ENCODE data around the gene JUP.

DNA sequence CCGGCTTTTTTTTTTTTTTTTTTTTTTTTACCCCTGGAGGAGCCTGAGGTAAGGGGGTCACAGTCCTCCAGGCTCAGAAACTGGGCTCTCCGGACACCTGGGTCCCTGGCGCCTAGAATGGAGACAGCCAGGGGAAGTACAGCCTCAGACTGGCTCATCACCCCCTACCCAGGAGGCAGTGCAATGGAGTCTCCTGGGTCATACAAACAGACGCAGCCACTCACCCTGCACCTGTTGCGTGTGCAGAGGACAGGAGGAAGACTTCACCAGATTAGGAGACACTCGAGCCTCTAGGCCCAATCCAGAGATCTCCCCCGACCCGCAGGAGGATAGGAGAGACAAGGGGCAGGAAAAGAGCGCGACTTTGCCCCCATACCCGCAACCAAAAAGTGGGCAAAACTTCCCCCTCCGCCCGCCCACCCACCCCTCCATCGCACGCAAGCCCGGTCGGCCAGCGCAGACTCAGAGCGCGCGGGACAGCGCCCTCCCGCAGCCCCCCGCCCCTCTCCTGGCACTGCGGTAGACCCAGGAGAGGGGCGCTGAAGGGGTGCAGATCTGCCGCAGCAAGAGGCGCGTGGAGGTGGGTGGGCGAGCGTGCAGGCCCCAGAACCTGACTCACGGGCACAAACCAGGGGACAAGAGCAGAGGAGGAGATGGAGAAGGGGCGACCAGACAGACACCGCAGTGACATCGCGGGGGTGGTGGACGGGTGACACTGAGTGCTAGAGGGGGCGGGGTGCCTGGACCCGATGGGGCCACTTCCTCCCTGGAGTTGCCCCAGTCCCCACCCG lies 53.0 kb downstream of the JUP start:
- no peak for TF ChIP-seq TAF1 (IDR thresholded peaks at IDR 0.05; ENCODE audit: low read depth)
- no peak for TF ChIP-seq POLR2AphosphoS5 (IDR thresholded peaks at IDR 0.05)
- TF ChIP-seq EP300 (conservative IDR thresholded peaks at IDR 0.05; ENCODE audit: poor library complexity, severe bottlenecking) = no peak
- no peak for TF ChIP-seq MXI1 (conservative IDR thresholded peaks at IDR 0.05; ENCODE audit: poor library complexity, severe bottlenecking)
- TF ChIP-seq, protein P1, sequence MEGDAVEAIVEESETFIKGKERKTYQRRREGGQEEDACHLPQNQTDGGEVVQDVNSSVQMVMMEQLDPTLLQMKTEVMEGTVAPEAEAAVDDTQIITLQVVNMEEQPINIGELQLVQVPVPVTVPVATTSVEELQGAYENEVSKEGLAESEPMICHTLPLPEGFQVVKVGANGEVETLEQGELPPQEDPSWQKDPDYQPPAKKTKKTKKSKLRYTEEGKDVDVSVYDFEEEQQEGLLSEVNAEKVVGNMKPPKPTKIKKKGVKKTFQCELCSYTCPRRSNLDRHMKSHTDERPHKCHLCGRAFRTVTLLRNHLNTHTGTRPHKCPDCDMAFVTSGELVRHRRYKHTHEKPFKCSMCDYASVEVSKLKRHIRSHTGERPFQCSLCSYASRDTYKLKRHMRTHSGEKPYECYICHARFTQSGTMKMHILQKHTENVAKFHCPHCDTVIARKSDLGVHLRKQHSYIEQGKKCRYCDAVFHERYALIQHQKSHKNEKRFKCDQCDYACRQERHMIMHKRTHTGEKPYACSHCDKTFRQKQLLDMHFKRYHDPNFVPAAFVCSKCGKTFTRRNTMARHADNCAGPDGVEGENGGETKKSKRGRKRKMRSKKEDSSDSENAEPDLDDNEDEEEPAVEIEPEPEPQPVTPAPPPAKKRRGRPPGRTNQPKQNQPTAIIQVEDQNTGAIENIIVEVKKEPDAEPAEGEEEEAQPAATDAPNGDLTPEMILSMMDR (IDR thresholded peaks at IDR 0.05; ENCODE audit: poor library complexity, severe bottlenecking) = no peak
- TF ChIP-seq EZH2 (IDR thresholded peaks at IDR 0.05; ENCODE audit: borderline replicate concordance, insufficient read depth, low read length, poor library complexity, severe bottlenecking) = no peak
- TF ChIP-seq RAD21 (conservative IDR thresholded peaks at IDR 0.05) = no peak
- no peak for TF ChIP-seq SMC3 (conservative IDR thresholded peaks at IDR 0.05; ENCODE audit: poor library complexity)

Measured in neural cell (in vitro differentiated cells).